Sigmoid colon (tissue), 7 donors: Measurements from ENCODE around the gene MSANTD2. TPM values are rescaled to one million over a fixed set of nuclear protein-coding genes. Genes with fewer than 3 reads are reported as not detected.

ENCODE experiments used
- DNase-seq: peaks from one replicate; pipeline ENCODE4 v3.0.0-alpha.2; 2019
- H3K27ac ChIP-seq, 4 donors: fragments of 200-600 bp; sonication (generic); one replicate each; pipeline ENCODE4 v1.5.1; 2016 to 2019; ENCODE audit warnings: mild to moderate bottlenecking in 1 of 4
- H3K27me3 ChIP-seq, 3 donors: fragments of 200-600 bp; sonication (generic); one replicate each; pipeline ENCODE4 v1.5.1; 2019; ENCODE audit warnings: mild to moderate bottlenecking in 1 of 3
- H3K36me3 ChIP-seq, 4 donors: fragments of 200-600 bp; sonication (generic); one replicate each; pipeline ENCODE4 v1.5.1; 2016 to 2019
- H3K4me1 ChIP-seq, 4 donors: fragments of 200-600 bp; sonication (generic); one replicate each; pipeline ENCODE4 v1.5.1; 2017 to 2019
- H3K4me3 ChIP-seq, 4 donors: fragments of 200-600 bp; sonication (generic); one replicate each; pipeline ENCODE4 v1.5.1; 2017 to 2019; ENCODE audit warnings: mild to moderate bottlenecking in 2 of 4, moderate library complexity in 1 of 4
- H3K9me3 ChIP-seq, 4 donors: fragments of 200-600 bp in 3 of 4; sonication (generic) in 3 of 4; one replicate each; pipeline versions ENCODE4 v1.5.1 to v1.6.1; 2013 to 2019
- CTCF ChIP-seq, 4 experiments: fragments of 450-650 bp in 3 of 4; fragments of 200-600 bp in 1 of 4; IDR thresholded peaks; one replicate each; pipeline ENCODE4 v1.5.1; 2016 to 2019; ENCODE audit warnings: antibody characterized with exemption in 4 of 4, mild to moderate bottlenecking in 3 of 4, moderate library complexity in 2 of 4
- EP300 ChIP-seq, 4 donors: sonication (generic); formaldehyde crosslinking; IDR thresholded peaks; one replicate each; pipeline ENCODE4 v1.6.1; 2017; ENCODE audit warnings: antibody characterized with exemption in 4 of 4
- POLR2A ChIP-seq, 2 donors: fragments of 450-650 bp; IDR thresholded peaks; one replicate each; pipeline ENCODE4 v1.6.1; 2016; ENCODE audit warnings: antibody characterized with exemption in 2 of 2, mild to moderate bottlenecking in 2 of 2, moderate library complexity in 2 of 2
- POLR2AphosphoS5 ChIP-seq, 4 donors: sonication (generic); formaldehyde crosslinking; IDR thresholded peaks; one replicate each; pipeline ENCODE4 v1.6.1; 2017; ENCODE audit warnings: antibody characterized with exemption in 4 of 4
- WGBS, 2 donors: extraction: QIAGEN DNeasy Blood & Tissue Kit; methylation state at CpG; one replicate each; pipeline ENCODE4 v1.1.7; 2013; 5-methylcytosine and 5-hydroxymethylcytosine counted together
- intact Hi-C: fragments of 100-400 bp; cut with DNase I; formaldehyde crosslinking; loops from one replicate; pipeline ENCODE4 v1.15.1; 2023
- polyA plus RNA-seq, 3 donors: library from polyadenylated mRNA; stranded (reverse); fragments of 200-250 nt; gene quantifications; one replicate each; pipeline ENCODE4 v1.2.3, GENCODE V29; 2013
- total RNA-seq, 4 donors: library from RNA; depleted of rRNA; stranded (reverse); fragments of >200 nt; gene quantifications; one replicate each; pipeline ENCODE4 v1.1.0, GENCODE V29; 2016
- donor health status: healthy with polysubstance abuse.
- donor health status: Bipolar disorder and iron deficiency.
- donor health status: healthy.

MSANTD2 gene
- total and polyA plus RNA-seq, 7 donors: 1.6 to 23.8 (median 8.6) TPM

- intact Hi-C loops: no loop called here
Observed at GRCh38 chr11:124832571-124832970, 32.4 kb upstream of the MSANTD2 start.

GRCh38 chr11:124831897-124832296, 31.7 kb upstream of the MSANTD2 start:
- H3K4me3 ChIP-seq: no peak overlapping the region
- H3K4me1 ChIP-seq: peaks cover 0 to 8% (median 3%) of the 10 kb centered on the region in 4 donors
- 96 to 97% methylated on average over 2 of the region's 2 CpGs for WGBS, 2 donors
- H3K9me3 ChIP-seq: no peaks in the 10 kb centered on the region
- no peak for TF ChIP-seq EP300 (IDR thresholded peaks at IDR 0.05)
- no peak for TF ChIP-seq POLR2A (IDR thresholded peaks at IDR 0.05)
- TF ChIP-seq POLR2AphosphoS5 (IDR thresholded peaks at IDR 0.05): no peak
- no peak for TF ChIP-seq CTCF (IDR thresholded peaks at IDR 0.05)
- DNase-seq: no peak
- H3K27ac ChIP-seq: no peak overlapping the region
- H3K36me3 ChIP-seq: no peaks in the 10 kb centered on the region
- H3K27me3 ChIP-seq: no peaks in the 10 kb centered on the region
- intact Hi-C loops: no loop called here

More at GRCh38 chr11:124832571-124832970, 32.4 kb upstream of the MSANTD2 start:
- WGBS, 2 donors: 75 to 83% methylated on average over 4 of the region's 4 CpGs
- no peaks in the 10 kb centered on the region for H3K9me3 ChIP-seq
- peaks cover 0 to under 1% (median 0%) of the 10 kb centered on the region in 3 donors for H3K27me3 ChIP-seq
- no peak for TF ChIP-seq POLR2A (IDR thresholded peaks at IDR 0.05)
- no peak for TF ChIP-seq EP300 (IDR thresholded peaks at IDR 0.05)
- no peak for TF ChIP-seq CTCF (IDR thresholded peaks at IDR 0.05)
- no peak for TF ChIP-seq POLR2AphosphoS5 (IDR thresholded peaks at IDR 0.05)
- no peak for DNase-seq
- H3K27ac ChIP-seq: no peak overlapping the region
- H3K36me3 ChIP-seq: no peaks in the 10 kb centered on the region
- H3K4me3 ChIP-seq: no peak overlapping the region
- H3K4me1 ChIP-seq: peaks cover 0 to 8% (median 4%) of the 10 kb centered on the region in 4 donors

DNA sequence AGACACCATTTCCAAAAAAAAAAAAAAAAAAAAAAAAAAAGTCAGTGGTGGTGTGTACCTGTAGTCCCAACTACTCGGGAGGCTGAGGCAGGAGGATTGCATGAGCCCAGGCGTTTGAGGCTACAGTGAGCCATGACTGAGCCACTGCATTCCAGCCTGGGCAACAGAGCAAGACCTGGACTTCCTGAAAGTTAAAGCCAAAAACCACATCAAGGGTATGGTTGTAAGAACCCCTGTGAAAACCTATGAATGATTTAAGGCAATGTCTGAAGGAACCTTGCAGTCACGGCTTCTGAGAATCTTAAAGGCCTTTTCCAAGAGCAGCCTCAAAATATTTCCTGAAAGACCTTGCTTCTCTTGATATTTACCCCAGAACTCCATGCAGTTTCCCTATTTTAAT, 30.5 kb upstream of the MSANTD2 start:
- no peaks in the 10 kb centered on the region for H3K9me3 ChIP-seq
- H3K4me3 ChIP-seq: no peak overlapping the region
- 85 to 93% methylated on average over 3 of the region's 3 CpGs for WGBS, 2 donors
- peaks cover 0 to under 1% (median 0%) of the 10 kb centered on the region in 4 donors for H3K4me1 ChIP-seq
- H3K36me3 ChIP-seq: no peaks in the 10 kb centered on the region
- no peak for TF ChIP-seq POLR2A (IDR thresholded peaks at IDR 0.05)
- no peak for TF ChIP-seq POLR2AphosphoS5 (IDR thresholded peaks at IDR 0.05)
- no peak for TF ChIP-seq EP300 (IDR thresholded peaks at IDR 0.05)
- no peak for TF ChIP-seq CTCF (IDR thresholded peaks at IDR 0.05)
- no peak overlapping the region for H3K27ac ChIP-seq
- H3K27me3 ChIP-seq: no peaks in the 10 kb centered on the region
- no peak for DNase-seq
- intact Hi-C loops: no loop called here

- Histone ChIP-seq H3K4me1 (no peaks in the 10 kb centered on the region), H3K9me3 (no peaks in the 10 kb centered on the region), H3K27me3 (no peaks in the 10 kb centered on the region), H3K4me3 (no peak overlapping the region), H3K36me3 (no peaks in the 10 kb centered on the region), H3K27ac (no peak overlapping the region)
- intact Hi-C loops: no loop called here
- TF ChIP-seq CTCF (IDR thresholded peaks at IDR 0.05) (no peak), POLR2A (IDR thresholded peaks at IDR 0.05) (no peak), EP300 (IDR thresholded peaks at IDR 0.05) (no peak), POLR2AphosphoS5 (IDR thresholded peaks at IDR 0.05) (no peak)
- WGBS, 2 donors: 88% methylated on average over 3 of the region's 3 CpGs
- DNase-seq: no peak
Observed at GRCh38 chr11:124829986-124830385, 29.8 kb upstream of the MSANTD2 start.

DNA sequence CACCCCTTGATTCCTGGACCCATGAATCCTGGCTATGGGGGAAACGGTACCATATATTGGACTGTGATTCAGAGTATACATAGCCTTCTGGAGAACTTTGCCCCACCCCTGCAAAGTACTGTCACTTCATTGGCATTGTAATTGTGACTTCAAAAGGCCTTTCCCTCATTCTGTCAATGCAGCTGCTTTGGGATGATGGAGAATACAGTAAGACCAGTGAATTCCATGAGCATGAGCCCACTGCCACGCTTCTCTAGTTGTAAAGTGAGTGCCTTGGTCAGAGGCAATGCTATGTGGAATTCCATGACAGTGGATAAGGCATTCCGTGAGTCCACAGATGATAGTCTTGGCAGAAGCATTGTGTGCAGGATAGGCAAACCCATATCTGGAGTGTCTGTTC, 25.7 kb upstream of the MSANTD2 start:
- intact Hi-C loops: no loop called here
- 67 to 90% methylated on average over 3 of the region's 3 CpGs for WGBS, 2 donors
- Histone ChIP-seq H3K4me3 (no peak overlapping the region), H3K9me3 (no peaks in the 10 kb centered on the region), H3K4me1 (no peaks in the 10 kb centered on the region), H3K27me3 (no peaks in the 10 kb centered on the region), H3K27ac (no peak overlapping the region), H3K36me3 (no peaks in the 10 kb centered on the region)
- no peak for DNase-seq
- TF ChIP-seq EP300 (IDR thresholded peaks at IDR 0.05) (no peak), CTCF (IDR thresholded peaks at IDR 0.05) (no peak), POLR2AphosphoS5 (IDR thresholded peaks at IDR 0.05) (no peak), POLR2A (IDR thresholded peaks at IDR 0.05) (no peak)
